Iris pigment epithelial cell (primary cell): ENCODE measurements around the gene LCE1F.

Experiments
- DNase-seq: peaks from one replicate; pipeline ENCODE4 v3.0.0-alpha.2; 2011; ENCODE audit warnings: low read depth

LCE1F gene

GRCh38 chr1:152774875-152775274 is at the start of gene LCE1F:
TSS of gene LCE1F (plus strand) at chr1:152775140. CDS start at chr1:152776372, 1,232 bp downstream.
- no peak for DNase-seq

- DNase-seq: no peak
Observed at GRCh38 chr1:152725261-152725660, 49.7 kb upstream of the LCE1F start.

GRCh38 chr1:152728986-152729385 is 46.0 kb upstream of the LCE1F start:
- no peak for DNase-seq

- no peak for DNase-seq
Observed at GRCh38 chr1:152735648-152736047, 39.3 kb upstream of the LCE1F start.

- DNase-seq: no peak
Observed at GRCh38 chr1:152737997-152738396, 36.9 kb upstream of the LCE1F start.

GRCh38 chr1:152739841-152740240 is 35.1 kb upstream of the LCE1F start:
- DNase-seq: no peak

GRCh38 chr1:152741656-152742055 is 33.3 kb upstream of the LCE1F start:
- DNase-seq: no peak

- DNase-seq: no peak
Observed at GRCh38 chr1:152743371-152744145, 31.4 kb upstream of the LCE1F start.

- DNase-seq: no peak
Observed at GRCh38 chr1:152745289-152745704, 29.6 kb upstream of the LCE1F start.

- DNase-seq: no peak
Observed at GRCh38 chr1:152745765-152746444, 29.0 kb upstream of the LCE1F start.

GRCh38 chr1:152747831-152748230 is 27.1 kb upstream of the LCE1F start:
- DNase-seq: no peak

- peak; percentile 9 for DNase-seq
Observed at GRCh38 chr1:152752225-152752624, 22.7 kb upstream of the LCE1F start.

- no peak for DNase-seq
Observed at GRCh38 chr1:152753586-152753985, 21.4 kb upstream of the LCE1F start.

- DNase-seq: no peak
Observed at GRCh38 chr1:152756872-152757271, 18.1 kb upstream of the LCE1F start.

GRCh38 chr1:152757747-152758146 is 17.2 kb upstream of the LCE1F start, which contains the start of gene KPRP:
TSS of gene KPRP (plus strand) at chr1:152758025. CDS start at chr1:152759589, 1,564 bp downstream.
- DNase-seq: no peak

GRCh38 chr1:152758636-152759035 is 16.3 kb upstream of the LCE1F start:
- DNase-seq: no peak

GRCh38 chr1:152759453-152760173 is 15.3 kb upstream of the LCE1F start:
- no peak for DNase-seq

- DNase-seq: no peak
Observed at GRCh38 chr1:152760551-152761190, 14.3 kb upstream of the LCE1F start.

GRCh38 chr1:152761609-152762213 is 13.2 kb upstream of the LCE1F start:
- no peak for DNase-seq

GRCh38 chr1:152768847-152769533 is 6.0 kb upstream of the LCE1F start:
- no peak for DNase-seq

- DNase-seq: no peak
Observed at GRCh38 chr1:152770411-152770810, 4.5 kb upstream of the LCE1F start.
